Measurements from ENCODE around the gene BCL11A. TPM values are rescaled to one million over a fixed set of nuclear protein-coding genes. Genes with fewer than 3 reads are reported as not detected.
A peak's percentile ranks its signal among the peaks of the same experiment; 100 is the strongest.

Gene BCL11A
- total RNA-seq, 2 experiments from 2014 or later, result not detected

DNA sequence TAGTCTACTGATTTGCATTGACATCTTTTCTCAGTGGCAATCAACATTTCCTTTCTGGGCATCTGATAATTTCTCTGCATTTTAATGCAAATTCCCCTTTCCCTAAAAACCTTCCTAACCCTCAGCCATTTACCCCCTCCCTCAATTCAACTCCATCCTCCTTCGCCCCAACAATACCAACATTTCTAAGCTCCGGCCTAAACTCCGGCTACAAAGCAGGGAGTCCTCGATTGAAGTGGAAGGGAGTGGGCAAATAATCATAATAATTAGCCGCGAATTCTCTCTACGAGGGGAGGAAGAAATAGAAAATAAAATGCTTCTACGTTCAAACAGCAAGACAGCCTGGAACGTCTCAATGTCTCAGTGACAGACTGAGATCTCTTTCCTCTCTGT lies 4.6 kb downstream of the BCL11A start:
- H3K27ac Mint-ChIP-seq, result no peak overlapping the region
- DNase-seq, result no peak
- H3K4me3 Mint-ChIP-seq, result peak overlapping the region; percentile 21
- POLR2A ChIA-PET, result no interaction called here
- peaks cover 79% of the 10 kb centered on the region for H3K27me3 Mint-ChIP-seq
- H3K36me3 Mint-ChIP-seq (ENCODE audit: low read depth), result peaks cover 2% of the 10 kb centered on the region
- H3K9me3 Mint-ChIP-seq, result no peaks in the 10 kb centered on the region
- CTCF ChIA-PET, result no interaction called here
- peaks cover 27% of the 10 kb centered on the region for H3K4me1 Mint-ChIP-seq

DNA sequence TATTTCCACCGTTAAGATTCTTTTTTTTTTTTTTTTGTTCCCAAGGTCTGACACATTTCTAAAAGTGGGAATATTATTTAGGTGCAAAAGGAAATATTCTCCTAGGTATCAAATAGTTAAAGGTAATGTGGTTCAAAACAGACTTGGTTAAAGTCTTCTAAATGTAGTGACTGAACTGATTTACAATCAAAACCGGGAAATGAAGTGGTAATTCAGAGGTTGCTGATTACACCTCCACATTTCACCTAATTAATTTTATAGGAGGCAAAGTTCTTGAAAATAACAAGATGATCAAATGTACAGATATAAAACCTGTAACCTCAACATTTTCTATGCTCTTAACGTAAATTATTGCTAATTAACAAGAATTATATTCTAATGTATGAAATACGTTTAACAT lies 5.1 kb downstream of the BCL11A start:
- Mint-ChIP-seq H3K27ac (no peak overlapping the region), H3K4me1 (peaks cover 25% of the 10 kb centered on the region), H3K36me3 (ENCODE audit: low read depth) (peaks cover 2% of the 10 kb centered on the region), H3K27me3 (peaks cover 77% of the 10 kb centered on the region), H3K9me3 (no peaks in the 10 kb centered on the region), H3K4me3 (no peak overlapping the region)
- no peak for DNase-seq
- ChIA-PET CTCF (interaction anchor here (0.7 to 0.9 kb wide), 2 partner anchors 13 to 1387 kb away, joined by 3 read pairs; no protein-coding TSS in a partner anchor), POLR2A (no interaction called here)

DNA sequence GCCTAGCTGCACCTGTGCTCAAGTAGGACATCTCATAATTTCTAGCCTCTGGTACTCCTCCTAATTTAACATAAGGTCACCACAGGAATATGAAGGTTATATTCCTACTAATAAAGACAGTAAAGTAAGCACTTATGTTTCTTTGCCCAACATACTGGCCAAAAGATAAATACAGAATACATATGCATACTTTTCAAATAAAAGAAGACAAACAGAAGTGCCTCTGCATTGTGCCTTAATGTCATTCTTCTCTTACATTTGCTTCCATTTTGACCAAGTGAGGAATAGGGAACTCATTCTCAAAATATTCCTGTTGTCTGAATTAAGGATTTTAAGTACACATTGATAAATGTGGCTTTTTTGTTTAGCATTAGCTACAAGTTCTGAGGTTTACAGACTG lies 5.6 kb downstream of the BCL11A start:
- peaks cover 25% of the 10 kb centered on the region for H3K4me1 Mint-ChIP-seq
- DNase-seq, result no peak
- ChIA-PET POLR2A (no interaction called here), CTCF (interaction anchor here (0.7 to 0.9 kb wide), 3 partner anchors 13 to 1388 kb away, joined by 3 to 4 read pairs (median 3); no protein-coding TSS in a partner anchor)
- no peaks in the 10 kb centered on the region for H3K9me3 Mint-ChIP-seq
- H3K4me3 Mint-ChIP-seq, result no peak overlapping the region
- H3K27me3 Mint-ChIP-seq, result peaks cover 77% of the 10 kb centered on the region
- peaks cover 2% of the 10 kb centered on the region for H3K36me3 Mint-ChIP-seq (ENCODE audit: low read depth)
- H3K27ac Mint-ChIP-seq, result no peak overlapping the region

DNA sequence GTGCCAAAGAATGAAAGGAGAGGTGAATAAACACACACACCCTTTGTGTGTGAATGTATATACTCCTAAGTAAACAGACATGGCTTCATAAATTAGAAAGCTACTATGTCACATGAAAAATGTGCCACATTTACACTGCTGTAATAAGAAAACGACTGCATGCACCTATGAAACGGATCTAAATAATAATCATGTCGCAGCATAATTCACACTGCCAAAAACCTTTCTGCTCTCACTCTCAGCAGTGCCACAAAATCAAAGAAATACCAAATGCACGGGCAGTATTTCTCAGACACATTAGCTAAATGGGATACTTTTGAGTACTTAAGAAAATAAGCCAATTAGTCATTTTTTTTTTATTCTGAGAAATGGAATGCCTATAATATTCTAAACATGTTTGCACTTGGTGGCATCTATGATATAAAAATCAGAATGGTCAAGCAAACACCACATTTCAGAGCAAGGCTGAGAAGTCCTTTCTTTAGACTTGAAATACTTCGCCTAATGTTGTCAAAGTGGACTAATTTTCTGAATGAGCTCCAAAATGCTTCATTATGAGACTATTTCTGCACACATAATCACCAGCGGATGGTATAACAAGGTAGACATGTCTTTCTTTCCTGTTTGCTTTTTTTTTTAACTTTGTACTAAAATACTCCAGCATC lies 6.6 kb downstream of the BCL11A start:
- H3K27ac Mint-ChIP-seq, result no peak overlapping the region
- H3K27me3 Mint-ChIP-seq, result peaks cover 73% of the 10 kb centered on the region
- no peak for DNase-seq
- ChIA-PET CTCF (interaction anchor here (0.9 to 2.2 kb wide), 3 partner anchors 17 to 35 kb away, joined by 3 to 5 read pairs (median 4); no protein-coding TSS in a partner anchor), POLR2A (no interaction called here)
- peaks cover 20% of the 10 kb centered on the region for H3K4me1 Mint-ChIP-seq
- no peaks in the 10 kb centered on the region for H3K9me3 Mint-ChIP-seq
- peaks cover 1% of the 10 kb centered on the region for H3K36me3 Mint-ChIP-seq (ENCODE audit: low read depth)
- no peak overlapping the region for H3K4me3 Mint-ChIP-seq

DNA sequence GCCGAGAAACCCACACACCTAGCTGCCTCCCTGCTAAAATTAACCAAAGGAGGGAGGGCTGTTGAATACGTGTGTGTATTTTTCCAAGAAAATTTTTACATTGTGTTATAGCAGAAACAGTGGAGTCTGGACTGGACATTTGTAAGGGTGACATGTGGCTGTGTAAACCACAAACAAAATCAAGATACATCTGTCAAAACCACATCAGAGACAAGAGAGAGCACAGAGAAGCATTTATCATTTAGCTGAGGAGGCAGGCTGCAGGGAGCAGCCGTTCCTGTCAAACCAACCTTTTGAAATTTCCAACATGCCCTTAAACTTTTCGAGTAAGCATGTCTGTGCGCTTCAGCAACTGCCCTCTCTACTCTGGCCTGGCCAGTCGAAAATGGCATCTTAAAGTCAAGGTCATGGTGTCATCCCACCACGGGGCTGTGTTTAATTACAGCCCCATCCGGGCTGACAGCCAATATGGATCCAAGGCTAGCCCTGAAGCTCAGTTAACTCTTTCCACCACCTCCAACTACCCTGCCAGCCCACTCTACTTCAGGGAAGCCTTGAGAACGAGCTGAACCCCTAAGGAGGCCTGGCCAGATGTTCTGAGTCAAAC lies 8.4 kb downstream of the BCL11A start:
- ChIA-PET POLR2A (no interaction called here), CTCF (interaction anchor here (0.5 to 2.2 kb wide), 2 partner anchors 21 to 23 kb away, joined by 3 to 5 read pairs; no protein-coding TSS in a partner anchor)
- H3K4me3 Mint-ChIP-seq, result no peak overlapping the region
- no peaks in the 10 kb centered on the region for H3K36me3 Mint-ChIP-seq (ENCODE audit: low read depth)
- no peak for DNase-seq
- H3K27ac Mint-ChIP-seq, result no peak overlapping the region
- peaks cover 68% of the 10 kb centered on the region for H3K27me3 Mint-ChIP-seq
- no peaks in the 10 kb centered on the region for H3K9me3 Mint-ChIP-seq
- H3K4me1 Mint-ChIP-seq, result peaks cover 10% of the 10 kb centered on the region

DNA sequence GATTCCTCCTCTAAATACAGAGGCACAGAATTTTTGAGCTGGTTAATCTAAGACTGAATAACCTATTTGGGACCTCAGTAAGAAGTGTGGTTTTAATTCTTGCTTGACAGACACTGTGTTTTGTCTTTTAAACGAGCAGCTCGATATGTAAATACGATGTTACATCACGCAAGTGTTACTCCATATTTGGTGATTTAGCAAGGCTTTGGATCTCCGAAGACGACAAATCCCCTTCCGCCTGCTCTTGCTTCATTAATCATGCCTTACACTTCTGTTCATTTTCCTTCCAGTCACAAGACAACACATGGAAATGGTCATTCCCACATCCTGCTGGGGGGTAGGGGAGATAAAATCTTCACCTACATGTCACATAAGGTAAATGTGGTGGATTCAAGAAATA lies 9.4 kb downstream of the BCL11A start:
- CTCF ChIA-PET, result no interaction called here
- Mint-ChIP-seq H3K9me3 (no peaks in the 10 kb centered on the region), H3K27me3 (peaks cover 63% of the 10 kb centered on the region), H3K36me3 (ENCODE audit: low read depth) (no peaks in the 10 kb centered on the region), H3K4me1 (peaks cover 3% of the 10 kb centered on the region), H3K4me3 (no peak overlapping the region), H3K27ac (no peak overlapping the region)
- POLR2A ChIA-PET, result no interaction called here
- no peak for DNase-seq

GRCh38 chr2:60541056-60541651 lies 12.3 kb downstream of the BCL11A start:
- Mint-ChIP-seq H3K27me3 (peaks cover 47% of the 10 kb centered on the region), H3K36me3 (ENCODE audit: low read depth) (no peaks in the 10 kb centered on the region), H3K4me1 (no peaks in the 10 kb centered on the region), H3K27ac (no peak overlapping the region), H3K4me3 (no peak overlapping the region), H3K9me3 (no peaks in the 10 kb centered on the region)
- CTCF ChIA-PET, result no interaction called here
- POLR2A ChIA-PET, result no interaction called here
- DNase-seq, result no peak

DNA sequence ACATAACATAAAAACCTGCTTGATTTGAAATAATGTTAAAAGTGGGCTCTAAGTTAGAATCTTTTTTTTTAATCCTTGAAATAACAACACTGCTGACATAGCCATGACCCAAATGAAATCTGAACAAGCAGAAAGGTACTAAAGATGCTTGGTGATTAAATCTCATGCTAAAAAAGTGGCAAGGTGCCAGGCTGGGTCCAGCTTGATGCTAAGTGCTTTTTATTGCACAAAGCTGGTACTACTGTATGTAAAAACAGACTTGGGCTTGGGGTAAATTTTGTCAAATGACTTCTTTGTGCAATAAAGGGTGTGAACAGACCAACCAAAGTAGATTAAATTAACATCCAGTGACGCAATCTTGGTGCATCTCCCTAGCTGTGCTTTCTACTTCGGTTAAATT lies 13.4 kb downstream of the BCL11A start:
- Mint-ChIP-seq H3K27me3 (peaks cover 46% of the 10 kb centered on the region), H3K36me3 (ENCODE audit: low read depth) (no peaks in the 10 kb centered on the region), H3K9me3 (no peaks in the 10 kb centered on the region), H3K4me3 (no peak overlapping the region), H3K27ac (no peak overlapping the region), H3K4me1 (no peaks in the 10 kb centered on the region)
- CTCF ChIA-PET, result no interaction called here
- no peak for DNase-seq
- POLR2A ChIA-PET, result no interaction called here

- H3K4me1 Mint-ChIP-seq, result no peaks in the 10 kb centered on the region
- ChIA-PET POLR2A (no interaction called here), CTCF (interaction anchor here (0.8 to 1.0 kb wide), 2 partner anchors 22 to 43 kb away, joined by 3 to 4 read pairs; no protein-coding TSS in a partner anchor)
- no peaks in the 10 kb centered on the region for H3K9me3 Mint-ChIP-seq
- no peak overlapping the region for H3K27ac Mint-ChIP-seq
- no peaks in the 10 kb centered on the region for H3K36me3 Mint-ChIP-seq (ENCODE audit: low read depth)
- DNase-seq, result no peak
- peaks cover 45% of the 10 kb centered on the region for H3K27me3 Mint-ChIP-seq
- no peak overlapping the region for H3K4me3 Mint-ChIP-seq
Observed at GRCh38 chr2:60539140-60539539, 14.3 kb downstream of the BCL11A start.

DNA sequence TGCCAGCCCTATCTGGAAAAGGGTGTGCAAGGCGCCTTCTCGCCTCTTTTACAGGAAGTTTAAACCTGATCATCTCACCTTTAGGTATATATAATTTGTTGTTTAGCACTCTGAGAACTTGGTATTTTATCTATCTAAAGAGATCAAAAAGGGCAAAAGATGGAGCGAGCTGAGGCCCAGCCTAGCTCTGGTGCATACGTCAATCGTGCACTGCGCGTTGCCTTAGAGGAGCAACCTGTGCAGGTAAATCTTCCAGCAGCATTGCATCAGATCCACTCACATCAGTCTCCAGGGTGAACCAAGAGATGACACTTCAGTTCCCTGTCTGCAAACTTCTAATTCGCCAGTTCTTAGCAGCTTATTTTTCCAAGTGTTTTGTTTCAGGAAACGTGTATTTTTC lies 15.4 kb downstream of the BCL11A start:
- no peaks in the 10 kb centered on the region for H3K9me3 Mint-ChIP-seq
- H3K4me1 Mint-ChIP-seq, result no peaks in the 10 kb centered on the region
- H3K27me3 Mint-ChIP-seq, result peaks cover 47% of the 10 kb centered on the region
- H3K36me3 Mint-ChIP-seq (ENCODE audit: low read depth), result no peaks in the 10 kb centered on the region
- CTCF ChIA-PET, result interaction anchor here (1.5 kb wide), 1 partner anchor 22 kb away, joined by 3 read pairs; no protein-coding TSS in a partner anchor
- H3K4me3 Mint-ChIP-seq, result no peak overlapping the region
- no peak for DNase-seq
- H3K27ac Mint-ChIP-seq, result no peak overlapping the region
- POLR2A ChIA-PET, result no interaction called here

DNA sequence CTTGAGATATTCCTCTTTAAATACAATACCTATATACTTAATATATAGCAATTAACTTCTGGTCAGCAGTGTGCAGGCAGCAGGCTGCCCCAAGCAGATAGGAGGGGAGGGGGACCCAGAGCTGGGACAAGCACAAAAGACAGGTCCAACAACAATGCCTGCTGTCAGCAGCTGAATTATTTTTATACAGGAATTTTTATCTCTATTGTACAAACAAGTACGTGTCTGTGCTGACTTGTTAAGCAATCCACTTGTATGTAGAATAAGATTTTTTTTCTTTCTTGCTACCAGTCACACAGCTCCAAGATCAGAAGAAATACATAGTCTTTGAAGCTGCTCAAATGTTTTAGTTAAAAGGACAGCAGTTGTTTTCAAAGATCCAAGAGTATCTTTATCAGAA lies 16.7 kb downstream of the BCL11A start:
- CTCF ChIA-PET, result no interaction called here
- H3K4me1 Mint-ChIP-seq, result no peaks in the 10 kb centered on the region

DNA sequence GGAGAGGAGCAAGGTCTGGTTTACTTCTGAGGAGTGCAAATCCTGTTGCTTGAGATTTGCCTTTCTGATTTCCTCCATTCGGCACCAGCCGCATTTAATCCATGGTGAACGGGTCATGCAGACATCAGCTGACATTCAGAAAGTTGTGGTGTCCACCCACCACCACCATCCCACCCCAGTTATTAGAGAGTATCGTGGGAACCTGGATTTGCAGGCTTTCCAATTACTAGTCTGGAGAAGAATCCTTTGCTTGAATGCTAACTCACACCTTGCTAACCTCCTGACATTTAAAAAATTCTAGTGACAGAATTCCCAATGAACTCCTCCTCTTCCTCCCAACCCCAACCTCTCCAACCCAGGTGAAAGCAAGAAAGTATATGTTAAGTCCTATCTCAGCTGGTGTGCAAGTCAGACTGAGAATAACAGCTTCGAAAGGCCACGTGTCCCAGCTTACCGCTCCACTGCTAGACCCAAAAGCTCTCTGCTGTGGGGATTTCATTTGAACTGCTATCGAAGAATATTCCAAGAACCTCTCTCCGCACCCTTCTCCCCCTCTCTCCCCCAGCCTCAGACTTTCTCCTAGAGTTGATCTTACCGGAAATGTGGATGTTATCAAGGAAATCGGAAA lies 17.7 kb downstream of the BCL11A start:
- ChIA-PET POLR2A (no interaction called here), CTCF (interaction anchor here (0.7 to 1.0 kb wide), 2 partner anchors 14 to 26 kb away, joined by 3 read pairs; no protein-coding TSS in a partner anchor)
- Mint-ChIP-seq H3K27me3 (peaks cover 58% of the 10 kb centered on the region), H3K27ac (no peak overlapping the region), H3K4me1 (no peaks in the 10 kb centered on the region), H3K36me3 (ENCODE audit: low read depth) (no peaks in the 10 kb centered on the region), H3K9me3 (no peaks in the 10 kb centered on the region), H3K4me3 (no peak overlapping the region)
- DNase-seq, result no peak

More for the DNA sequence above, 16.7 kb downstream of the BCL11A start:
- no peak overlapping the region for H3K4me3 Mint-ChIP-seq
- no peaks in the 10 kb centered on the region for H3K36me3 Mint-ChIP-seq (ENCODE audit: low read depth)
- no peak for DNase-seq
- no peak overlapping the region for H3K27ac Mint-ChIP-seq
- POLR2A ChIA-PET, result no interaction called here
- H3K27me3 Mint-ChIP-seq, result peaks cover 53% of the 10 kb centered on the region
- no peaks in the 10 kb centered on the region for H3K9me3 Mint-ChIP-seq
